Measurements from ENCODE around the gene EYA3. TPM values are rescaled to one million over a fixed set of nuclear protein-coding genes. Genes with fewer than 3 reads are reported as not detected.

The EYA3 gene
- total RNA-seq, 1 donor from 2014 or later = 22.1 TPM

DNA sequence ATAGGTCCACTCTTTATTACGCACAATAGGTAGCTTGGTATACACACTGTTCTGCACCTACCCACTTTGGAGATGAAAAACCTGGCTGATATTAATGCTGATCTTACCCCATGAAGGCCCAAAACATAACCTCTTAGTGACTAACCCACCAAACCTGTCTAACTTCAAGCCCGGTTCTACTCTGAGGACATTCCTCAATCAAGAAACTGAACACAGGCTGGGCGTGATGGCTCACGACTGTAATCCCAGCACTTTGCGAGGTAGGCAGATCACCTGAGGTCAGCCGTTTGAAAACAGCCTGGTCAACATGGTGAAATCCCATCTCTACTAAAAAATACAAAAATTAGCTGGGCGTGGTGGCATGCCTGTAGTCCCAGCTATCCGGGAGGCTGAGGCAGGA, 50.5 kb downstream of the EYA3 start:
- FAIRE-seq = no peak

DNA sequence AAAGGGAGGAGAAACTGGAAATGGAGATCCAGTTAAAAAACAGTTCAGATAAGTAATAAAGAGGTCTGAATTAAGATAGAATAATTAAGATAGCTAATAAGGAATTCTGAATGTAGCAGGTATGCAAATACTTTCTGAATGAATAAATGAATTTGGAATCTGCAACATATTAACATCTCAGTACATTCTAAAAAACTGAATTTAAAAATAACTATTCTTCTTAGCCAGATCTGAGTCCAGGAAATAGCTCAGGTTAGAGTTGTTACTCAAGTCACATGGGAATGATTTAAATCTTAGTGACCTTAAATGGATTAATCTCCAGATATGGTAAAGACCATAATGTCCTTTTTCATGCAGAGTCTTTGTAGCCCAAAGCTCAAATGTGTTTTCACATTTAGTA, 51.2 kb downstream of the EYA3 start:
- H3K36me3 Mint-ChIP-seq (ENCODE audit: low read depth, unreplicated experiment) = no peaks in the 10 kb centered on the region
- no peak overlapping the region for H3K4me3 Mint-ChIP-seq (ENCODE audit: unreplicated experiment)
- no peaks in the 10 kb centered on the region for H3K9me3 Mint-ChIP-seq (ENCODE audit: unreplicated experiment)
- H3K9me3 ChIP-seq (ENCODE audit: insufficient read depth, low read depth, low read length) = no peaks in the 10 kb centered on the region
- H3K27ac ChIP-seq (ENCODE audit: low read depth, low read length) = no peak overlapping the region
- FAIRE-seq = no peak
- peaks cover 4% of the 10 kb centered on the region for H3K4me1 Mint-ChIP-seq (ENCODE audit: low read depth, unreplicated experiment)
- no peaks in the 10 kb centered on the region for H4K20me1 ChIP-seq (ENCODE audit: insufficient read depth, low read length)
- no peak overlapping the region for H3K4me2 ChIP-seq (ENCODE audit: low read length)
- H3K4me1 ChIP-seq (ENCODE audit: insufficient read depth, low read length) = no peaks in the 10 kb centered on the region
- no peak overlapping the region for H2AFZ ChIP-seq (ENCODE audit: low read depth, low read length)
- no peaks in the 10 kb centered on the region for H3K27me3 ChIP-seq (ENCODE audit: insufficient read depth, low read length)
- DNase-seq (ENCODE audit: low read depth) = no peak
- no peak overlapping the region for H3K4me3 ChIP-seq (ENCODE audit: insufficient read depth, low read depth, low read length)
- H3K79me2 ChIP-seq (ENCODE audit: insufficient read depth, low read length) = no peaks in the 10 kb centered on the region
- TF ChIP-seq EZH2 (IDR thresholded peaks at IDR 0.05; ENCODE audit: insufficient read depth, low read length) = no peak
- TF ChIP-seq, protein P1, sequence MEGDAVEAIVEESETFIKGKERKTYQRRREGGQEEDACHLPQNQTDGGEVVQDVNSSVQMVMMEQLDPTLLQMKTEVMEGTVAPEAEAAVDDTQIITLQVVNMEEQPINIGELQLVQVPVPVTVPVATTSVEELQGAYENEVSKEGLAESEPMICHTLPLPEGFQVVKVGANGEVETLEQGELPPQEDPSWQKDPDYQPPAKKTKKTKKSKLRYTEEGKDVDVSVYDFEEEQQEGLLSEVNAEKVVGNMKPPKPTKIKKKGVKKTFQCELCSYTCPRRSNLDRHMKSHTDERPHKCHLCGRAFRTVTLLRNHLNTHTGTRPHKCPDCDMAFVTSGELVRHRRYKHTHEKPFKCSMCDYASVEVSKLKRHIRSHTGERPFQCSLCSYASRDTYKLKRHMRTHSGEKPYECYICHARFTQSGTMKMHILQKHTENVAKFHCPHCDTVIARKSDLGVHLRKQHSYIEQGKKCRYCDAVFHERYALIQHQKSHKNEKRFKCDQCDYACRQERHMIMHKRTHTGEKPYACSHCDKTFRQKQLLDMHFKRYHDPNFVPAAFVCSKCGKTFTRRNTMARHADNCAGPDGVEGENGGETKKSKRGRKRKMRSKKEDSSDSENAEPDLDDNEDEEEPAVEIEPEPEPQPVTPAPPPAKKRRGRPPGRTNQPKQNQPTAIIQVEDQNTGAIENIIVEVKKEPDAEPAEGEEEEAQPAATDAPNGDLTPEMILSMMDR (IDR thresholded peaks at IDR 0.05; ENCODE audit: insufficient read depth, low read depth, low read length) = no peak
- H3K36me3 ChIP-seq (ENCODE audit: insufficient read depth, low read length) = peaks cover 11% of the 10 kb centered on the region
- no peaks in the 10 kb centered on the region for H3K27me3 Mint-ChIP-seq (ENCODE audit: low read depth, unreplicated experiment)
- H3K27ac Mint-ChIP-seq (ENCODE audit: unreplicated experiment) = no peak overlapping the region
- H3K9ac ChIP-seq (ENCODE audit: low read length) = no peak overlapping the region

More for the DNA sequence above, 50.5 kb downstream of the EYA3 start:
- no peak overlapping the region for H3K9ac ChIP-seq (ENCODE audit: low read length)
- peaks cover 15% of the 10 kb centered on the region for H3K36me3 ChIP-seq (ENCODE audit: insufficient read depth, low read length)
- H3K4me3 ChIP-seq (ENCODE audit: insufficient read depth, low read depth, low read length) = no peak overlapping the region
- no peaks in the 10 kb centered on the region for H3K4me1 ChIP-seq (ENCODE audit: insufficient read depth, low read length)
- TF ChIP-seq, protein P1 (IDR thresholded peaks at IDR 0.05; ENCODE audit: insufficient read depth, low read depth, low read length) = no peak
- TF ChIP-seq EZH2 (IDR thresholded peaks at IDR 0.05; ENCODE audit: insufficient read depth, low read length) = no peak
- H3K36me3 Mint-ChIP-seq (ENCODE audit: low read depth, unreplicated experiment) = no peaks in the 10 kb centered on the region
- H3K27me3 Mint-ChIP-seq (ENCODE audit: low read depth, unreplicated experiment) = no peaks in the 10 kb centered on the region
- H3K4me1 Mint-ChIP-seq (ENCODE audit: low read depth, unreplicated experiment) = no peaks in the 10 kb centered on the region
- H3K4me3 Mint-ChIP-seq (ENCODE audit: unreplicated experiment) = no peak overlapping the region
- no peaks in the 10 kb centered on the region for H3K27me3 ChIP-seq (ENCODE audit: insufficient read depth, low read length)
- no peaks in the 10 kb centered on the region for H4K20me1 ChIP-seq (ENCODE audit: insufficient read depth, low read length)
- no peak for DNase-seq (ENCODE audit: low read depth)
- H3K9me3 Mint-ChIP-seq (ENCODE audit: unreplicated experiment) = no peaks in the 10 kb centered on the region
- no peak overlapping the region for H3K27ac Mint-ChIP-seq (ENCODE audit: unreplicated experiment)
- no peak overlapping the region for H2AFZ ChIP-seq (ENCODE audit: low read depth, low read length)
- no peak overlapping the region for H3K4me2 ChIP-seq (ENCODE audit: low read length)
- H3K27ac ChIP-seq (ENCODE audit: low read depth, low read length) = no peak overlapping the region
- H3K9me3 ChIP-seq (ENCODE audit: insufficient read depth, low read depth, low read length) = no peaks in the 10 kb centered on the region
- peaks cover 3% of the 10 kb centered on the region for H3K79me2 ChIP-seq (ENCODE audit: insufficient read depth, low read length)

DNA sequence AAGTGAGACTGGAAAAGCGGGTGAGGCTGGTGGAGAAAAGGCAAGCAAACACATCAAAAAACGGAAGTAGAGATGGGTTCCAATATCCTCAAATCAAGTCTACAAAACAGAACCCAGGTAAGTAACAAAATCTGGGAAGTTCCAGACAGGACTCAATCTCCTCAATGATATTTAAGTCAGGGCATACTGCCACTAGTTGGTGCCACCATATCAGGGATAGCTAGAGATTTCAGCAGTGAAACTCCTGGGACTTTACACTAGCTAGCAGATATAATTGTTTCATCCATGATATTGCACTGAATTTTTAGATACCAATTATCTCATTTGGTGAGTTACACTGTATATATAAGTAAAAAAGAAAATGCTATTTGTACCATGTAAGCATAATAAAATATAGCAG, 52.0 kb downstream of the EYA3 start:
- H3K4me2 ChIP-seq (ENCODE audit: low read length) = no peak overlapping the region
- TF ChIP-seq, protein P1 (IDR thresholded peaks at IDR 0.05; ENCODE audit: insufficient read depth, low read depth, low read length) = no peak
- TF ChIP-seq EZH2 (IDR thresholded peaks at IDR 0.05; ENCODE audit: insufficient read depth, low read length) = no peak
- peaks cover 11% of the 10 kb centered on the region for H3K36me3 ChIP-seq (ENCODE audit: insufficient read depth, low read length)
- H4K20me1 ChIP-seq (ENCODE audit: insufficient read depth, low read length) = no peaks in the 10 kb centered on the region
- H3K27ac Mint-ChIP-seq (ENCODE audit: unreplicated experiment) = no peak overlapping the region
- no peak overlapping the region for H2AFZ ChIP-seq (ENCODE audit: low read depth, low read length)
- H3K9me3 Mint-ChIP-seq (ENCODE audit: unreplicated experiment) = no peaks in the 10 kb centered on the region
- no peak overlapping the region for H3K4me3 ChIP-seq (ENCODE audit: insufficient read depth, low read depth, low read length)
- H3K4me1 ChIP-seq (ENCODE audit: insufficient read depth, low read length) = no peaks in the 10 kb centered on the region
- H3K9ac ChIP-seq (ENCODE audit: low read length) = no peak overlapping the region
- peaks cover 4% of the 10 kb centered on the region for H3K4me1 Mint-ChIP-seq (ENCODE audit: low read depth, unreplicated experiment)
- H3K4me3 Mint-ChIP-seq (ENCODE audit: unreplicated experiment) = no peak overlapping the region
- no peaks in the 10 kb centered on the region for H3K9me3 ChIP-seq (ENCODE audit: insufficient read depth, low read depth, low read length)
- H3K27me3 ChIP-seq (ENCODE audit: insufficient read depth, low read length) = no peaks in the 10 kb centered on the region
- FAIRE-seq = no peak
- no peaks in the 10 kb centered on the region for H3K27me3 Mint-ChIP-seq (ENCODE audit: low read depth, unreplicated experiment)
- DNase-seq (ENCODE audit: low read depth) = no peak
- H3K36me3 Mint-ChIP-seq (ENCODE audit: low read depth, unreplicated experiment) = no peaks in the 10 kb centered on the region
- H3K27ac ChIP-seq (ENCODE audit: low read depth, low read length) = no peak overlapping the region
- H3K79me2 ChIP-seq (ENCODE audit: insufficient read depth, low read length) = no peaks in the 10 kb centered on the region
